Measurements from ENCODE around the gene TSPAN2.

DNA sequence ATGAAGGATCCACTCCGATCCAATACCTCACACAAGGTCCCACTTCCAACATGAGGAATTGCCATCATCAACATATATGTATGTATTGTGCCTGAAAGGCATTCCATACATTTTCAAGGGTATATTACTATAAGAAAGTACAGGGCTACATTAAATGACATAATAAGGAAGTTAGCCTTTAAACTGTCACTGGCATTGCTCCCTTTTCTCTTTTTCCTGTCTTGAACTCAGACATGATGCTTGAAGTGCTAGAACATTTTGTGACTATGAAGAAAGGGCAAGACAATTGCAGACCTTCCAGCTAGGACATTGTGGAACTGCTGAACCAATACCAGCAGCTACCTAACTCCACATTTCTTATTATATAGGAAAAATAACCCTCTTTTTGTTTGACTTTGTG lies 2.9 kb upstream of the TSPAN2 start:
- no peak for TF ChIP-seq POLR2A (IDR thresholded peaks at IDR 0.05)
- TF ChIP-seq, protein P1, sequence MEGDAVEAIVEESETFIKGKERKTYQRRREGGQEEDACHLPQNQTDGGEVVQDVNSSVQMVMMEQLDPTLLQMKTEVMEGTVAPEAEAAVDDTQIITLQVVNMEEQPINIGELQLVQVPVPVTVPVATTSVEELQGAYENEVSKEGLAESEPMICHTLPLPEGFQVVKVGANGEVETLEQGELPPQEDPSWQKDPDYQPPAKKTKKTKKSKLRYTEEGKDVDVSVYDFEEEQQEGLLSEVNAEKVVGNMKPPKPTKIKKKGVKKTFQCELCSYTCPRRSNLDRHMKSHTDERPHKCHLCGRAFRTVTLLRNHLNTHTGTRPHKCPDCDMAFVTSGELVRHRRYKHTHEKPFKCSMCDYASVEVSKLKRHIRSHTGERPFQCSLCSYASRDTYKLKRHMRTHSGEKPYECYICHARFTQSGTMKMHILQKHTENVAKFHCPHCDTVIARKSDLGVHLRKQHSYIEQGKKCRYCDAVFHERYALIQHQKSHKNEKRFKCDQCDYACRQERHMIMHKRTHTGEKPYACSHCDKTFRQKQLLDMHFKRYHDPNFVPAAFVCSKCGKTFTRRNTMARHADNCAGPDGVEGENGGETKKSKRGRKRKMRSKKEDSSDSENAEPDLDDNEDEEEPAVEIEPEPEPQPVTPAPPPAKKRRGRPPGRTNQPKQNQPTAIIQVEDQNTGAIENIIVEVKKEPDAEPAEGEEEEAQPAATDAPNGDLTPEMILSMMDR (IDR thresholded peaks at IDR 0.05), result no peak

Data from heart left ventricle (tissue), 13 donors.